NB4 (cell line): Measurements from ENCODE around the gene GABBR2.

Source experiments
- CTCF ChIP-seq: IDR thresholded peaks from one replicate; pipeline ENCODE4 v1.5.1; 2012; ENCODE audit warnings: low read depth, low read length
- POLR2A ChIP-seq: IDR thresholded peaks from 2 replicates; pipeline ENCODE4 v1.6.1; 2011; ENCODE audit warnings: mild to moderate bottlenecking; ENCODE audit not compliant: insufficient read length; ENCODE audit errors: extremely low read depth

- TF ChIP-seq CTCF (no peak), POLR2A (no peak)
Observed at GRCh38 chr9:98248737-98249474, 459.8 kb downstream of the GABBR2 start.
